Activated T-cell treated with anti-CD3 and anti-CD28 coated beads for 48 hours (primary cell): ENCODE results near the gene NUCKS1.
A peak's percentile ranks its signal among the peaks of the same experiment; 100 is the strongest.

Experiments
- DNase-seq: peaks from one replicate; pipeline ENCODE4 v3.0.0-alpha.2; 2020; ENCODE audit warnings: low read depth

Gene NUCKS1

GRCh38 chr1:205750138-205751035 is at the start of gene NUCKS1:
Gene NUCKS1 (minus strand): TSS chr1:205750182. CDS start chr1:205749973, 209 bp downstream.
- peak; percentile 93 for DNase-seq

GRCh38 chr1:205798577-205798976 is 48.6 kb upstream of the NUCKS1 start:
- no peak for DNase-seq

DNA sequence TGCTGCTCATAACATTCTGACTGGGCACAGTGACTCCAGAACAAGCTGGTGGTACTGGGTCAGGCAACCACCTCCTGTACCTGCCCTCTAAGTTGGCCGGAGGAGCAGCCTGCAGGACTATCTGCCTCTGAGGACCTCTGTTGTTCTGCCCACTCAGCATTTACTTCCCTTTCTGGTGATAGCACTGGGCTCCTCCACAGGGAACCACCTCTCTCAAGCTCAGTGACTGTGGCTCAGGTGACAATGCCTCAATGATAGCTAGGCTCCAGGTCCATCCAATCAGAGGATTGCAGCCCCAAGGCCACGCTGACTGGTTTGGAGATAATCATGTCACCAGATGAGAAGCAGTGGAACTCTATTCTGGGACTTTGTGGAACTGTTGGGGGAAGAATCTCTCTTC is 47.2 kb upstream of the NUCKS1 start:
- DNase-seq, result no peak

DNA sequence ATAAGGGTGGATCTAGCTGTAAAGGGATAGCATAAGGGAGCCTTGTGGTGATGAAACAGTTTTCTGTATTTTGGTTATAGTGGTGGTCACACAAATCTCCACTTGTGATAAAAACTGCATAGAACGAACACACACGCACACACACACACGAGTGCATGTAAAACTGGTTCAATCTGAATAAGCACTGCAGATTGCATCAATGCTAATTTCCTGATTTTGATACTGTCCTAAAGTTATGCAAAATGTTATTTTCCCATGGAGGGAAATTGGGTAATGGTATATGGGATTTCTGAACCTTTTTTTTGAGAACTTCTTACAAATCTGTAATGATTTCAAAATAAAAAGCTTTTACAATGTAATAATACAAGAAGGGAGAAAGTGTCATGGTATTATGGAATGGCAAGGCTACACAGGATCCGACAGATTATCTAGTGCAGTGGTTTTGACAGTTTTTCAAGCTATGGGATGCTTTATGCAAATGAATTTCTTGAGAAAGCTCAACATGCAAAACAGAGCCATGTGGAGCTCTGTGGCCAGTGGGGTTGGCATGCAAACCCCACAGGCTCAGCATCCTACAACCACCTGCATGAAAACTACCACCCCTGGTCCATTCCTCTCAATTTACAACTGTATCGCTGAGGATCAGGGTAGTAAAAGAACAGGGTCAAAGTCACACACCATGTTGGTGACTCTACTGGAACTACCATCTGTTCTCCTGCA is 44.2 kb upstream of the NUCKS1 start:
- no peak for DNase-seq

GRCh38 chr1:205792961-205793673 is 43.1 kb upstream of the NUCKS1 start:
- DNase-seq, result no peak

DNA sequence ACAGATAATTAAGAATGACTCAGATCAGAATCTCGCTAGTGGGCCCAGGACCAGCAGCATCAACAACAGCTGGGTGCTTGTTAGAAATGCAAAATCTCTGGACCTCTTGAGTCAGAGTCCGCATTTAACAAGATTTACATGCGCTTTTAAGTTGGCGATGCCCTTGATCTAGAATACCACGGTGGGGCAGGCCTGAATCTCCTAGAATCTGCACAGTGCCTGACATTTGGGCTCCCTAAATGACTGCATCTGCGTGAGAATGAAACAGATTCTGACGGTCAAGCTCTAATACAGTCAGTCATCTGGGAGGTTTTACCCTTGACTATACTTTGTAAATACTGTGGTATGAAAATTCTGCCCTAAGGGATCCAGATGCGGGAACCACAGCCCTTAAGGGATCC is 42.5 kb upstream of the NUCKS1 start:
- no peak for DNase-seq

DNA sequence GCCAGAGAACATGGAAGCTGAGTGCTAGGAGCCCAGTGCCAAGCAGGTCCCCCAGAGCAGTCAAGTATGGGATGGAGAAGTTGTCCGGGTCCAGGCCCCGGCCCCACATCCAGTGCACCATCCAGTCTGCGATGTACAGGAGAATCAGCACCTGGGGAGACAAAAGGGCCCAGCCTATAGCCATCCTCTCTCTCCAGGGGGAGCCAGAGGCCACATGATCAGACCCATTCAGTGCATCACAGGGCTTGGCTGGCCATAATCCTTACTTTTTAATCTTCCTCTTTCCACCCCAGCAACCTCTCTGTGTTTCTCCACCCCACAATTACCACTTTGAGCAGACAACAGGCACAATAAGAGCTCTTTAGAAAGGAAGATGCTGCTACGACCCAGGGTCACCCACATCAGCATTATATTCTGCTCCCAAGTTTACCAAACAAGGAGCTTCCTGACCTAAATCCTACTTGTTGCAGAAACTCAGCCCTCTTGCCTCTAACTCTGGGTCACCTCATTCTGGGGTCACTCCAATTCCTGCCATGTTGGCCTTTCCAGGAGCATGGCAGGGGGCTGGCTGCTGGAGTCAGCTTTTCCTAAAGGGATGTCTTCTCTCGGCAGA is 41.7 kb upstream of the NUCKS1 start:
- DNase-seq, result peak; percentile 36

DNA sequence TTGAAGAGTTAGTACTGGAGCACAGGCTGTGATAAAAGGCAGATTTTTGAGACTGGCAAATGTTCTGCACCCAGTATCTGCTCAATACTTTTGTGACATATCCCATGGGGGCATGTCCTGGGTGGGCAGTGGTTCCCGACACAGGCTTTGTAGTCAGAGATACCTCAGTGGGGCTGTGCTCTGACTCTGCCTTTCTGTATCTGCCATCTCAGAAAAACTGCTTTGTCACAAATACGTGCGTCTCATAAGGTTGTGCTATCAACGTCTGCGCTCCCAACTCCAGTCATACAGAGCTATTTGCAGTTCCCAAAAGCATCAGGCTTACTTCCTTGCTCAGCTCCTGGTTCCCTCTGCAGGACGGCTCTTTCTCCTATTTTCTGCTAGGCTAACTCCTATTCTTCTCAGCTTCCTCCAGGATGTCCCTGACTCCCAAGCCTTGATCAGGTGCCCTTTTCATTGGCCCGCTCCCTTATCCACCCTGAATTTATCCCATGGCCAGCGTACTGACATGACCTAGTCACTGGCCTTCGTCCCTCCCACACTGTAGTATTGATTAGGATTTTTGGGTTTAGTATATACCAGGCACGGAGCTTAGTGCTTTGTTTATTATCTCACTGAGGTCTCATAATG is 37.4 kb upstream of the NUCKS1 start:
- DNase-seq, result no peak

DNA sequence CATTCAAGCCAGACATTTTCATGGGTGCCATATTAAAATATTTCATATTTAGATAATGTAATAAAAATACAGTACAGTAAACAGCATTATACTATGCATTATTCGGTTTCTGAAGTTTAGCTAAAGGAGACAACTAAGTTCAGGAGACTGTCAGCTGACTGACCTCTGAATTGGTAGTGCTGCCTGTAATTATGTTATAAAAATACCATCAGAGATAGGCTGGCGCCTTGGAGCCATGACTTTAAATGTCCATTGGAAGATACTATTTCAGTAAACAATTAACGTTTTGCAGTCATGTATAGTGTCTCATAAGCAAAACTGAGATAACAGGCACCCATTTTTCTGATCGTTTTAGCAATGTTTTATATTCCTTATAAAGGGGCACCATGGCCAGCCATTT is 36.6 kb upstream of the NUCKS1 start:
- no peak for DNase-seq

DNA sequence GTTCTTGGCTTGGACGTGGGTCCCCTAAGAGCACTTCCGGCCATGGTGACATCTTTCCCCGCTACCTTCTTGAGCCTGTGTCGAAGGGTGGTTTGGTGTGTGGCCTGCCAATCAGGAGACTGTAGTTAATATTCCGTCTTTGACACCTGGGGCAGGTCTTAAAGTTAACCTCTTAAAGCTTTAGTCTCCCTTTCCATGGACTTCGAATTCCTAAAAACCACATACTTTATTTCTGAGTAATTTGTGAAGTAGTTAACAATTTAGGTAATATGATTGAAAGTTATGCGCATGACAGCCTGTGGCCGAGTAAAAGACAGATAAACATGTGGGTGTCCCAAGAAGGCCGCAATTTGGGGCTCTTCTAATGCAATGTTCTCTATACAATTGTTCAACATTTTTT is 35.5 kb upstream of the NUCKS1 start:
- no peak for DNase-seq

- DNase-seq, result no peak
These were observed 33.9 kb upstream of the NUCKS1 start for GRCh38 chr1:205783904-205784303.

- DNase-seq, result no peak
These were observed 33.4 kb upstream of the NUCKS1 start for GRCh38 chr1:205783433-205783795.

DNA sequence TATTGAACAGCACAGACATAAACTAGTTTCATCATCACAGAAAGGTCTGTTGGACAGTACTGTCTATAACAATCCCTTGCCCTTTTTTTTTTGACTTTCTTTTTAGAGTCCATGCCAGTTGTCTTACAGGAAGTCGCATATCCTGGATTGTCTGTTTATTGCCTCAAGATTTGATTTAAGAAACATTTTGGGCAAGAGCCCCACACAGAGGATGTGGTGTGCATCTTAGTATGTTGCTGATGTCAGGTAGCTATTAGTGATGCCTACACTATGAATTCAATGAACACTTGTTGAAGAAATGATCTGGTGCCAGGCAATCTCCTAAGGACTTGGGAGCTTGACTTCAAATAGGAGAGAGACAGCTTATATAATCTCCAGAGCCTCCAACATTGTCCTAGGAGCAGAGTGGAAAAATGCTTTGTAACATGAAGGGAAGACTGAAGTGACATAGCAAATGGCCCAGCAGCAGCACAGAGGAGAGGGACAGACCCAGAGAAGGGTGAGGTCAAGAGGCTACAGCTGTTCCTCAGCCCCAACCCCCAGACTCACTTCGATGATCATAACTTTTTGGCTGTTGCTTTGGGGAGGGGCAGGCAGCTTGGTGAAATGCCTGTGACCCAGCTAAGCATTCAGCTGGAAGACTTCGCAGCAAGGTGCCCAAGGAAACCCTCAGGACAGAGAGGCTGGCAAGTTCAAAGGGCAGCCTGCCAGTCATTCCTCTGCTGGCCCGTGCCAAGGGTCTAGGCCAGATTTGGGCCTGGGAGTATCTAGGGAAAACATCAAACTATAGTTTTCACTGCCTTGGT is 32.8 kb upstream of the NUCKS1 start:
- DNase-seq, result no peak

GRCh38 chr1:205780335-205780734 is 30.4 kb upstream of the NUCKS1 start:
- DNase-seq, result no peak

- DNase-seq, result no peak
These were observed 28.0 kb upstream of the NUCKS1 start for GRCh38 chr1:205777994-205778393.

GRCh38 chr1:205775717-205776056 is 25.7 kb upstream of the NUCKS1 start:
- no peak for DNase-seq

GRCh38 chr1:205775015-205775716 is 25.2 kb upstream of the NUCKS1 start, which contains the start of gene RAB29:
Gene RAB29 (minus strand): TSS chr1:205775482. CDS start chr1:205774956, 526 bp downstream.
- peak; percentile 71 for DNase-seq

- no peak for DNase-seq
These were observed 24.4 kb upstream of the NUCKS1 start for GRCh38 chr1:205774198-205775014.

DNA sequence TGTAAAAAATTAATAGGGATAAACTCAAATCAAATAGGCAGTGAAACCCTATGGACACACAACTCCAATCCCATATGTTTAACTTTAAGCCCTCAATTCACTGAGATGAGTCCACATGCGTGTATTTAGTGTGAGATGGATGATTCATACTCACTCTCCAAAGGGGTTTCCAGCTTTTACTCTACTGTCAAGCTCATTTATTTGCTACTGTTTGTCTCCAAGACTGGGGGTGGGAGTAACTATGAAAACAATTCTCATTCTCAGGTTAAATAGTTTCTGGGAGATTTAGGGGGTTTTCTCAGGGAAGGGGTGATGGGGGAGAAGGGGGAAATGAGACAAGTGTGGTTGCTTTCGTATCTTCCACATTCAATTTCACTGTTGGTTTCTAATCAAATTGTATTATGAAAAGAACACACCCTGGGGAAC is 22.6 kb upstream of the NUCKS1 start:
- no peak for DNase-seq
